Testis (tissue), 3 donors: Measurements from ENCODE around the gene SERPINE2. TPM values are rescaled to one million over a fixed set of nuclear protein-coding genes. Genes with fewer than 3 reads are reported as not detected.
"Not testable (repeated sequence)": the region's sequence is repeated elsewhere in the genome, so short reads cannot be mapped to it uniquely, and the experiment has no call there.

ENCODE experiments used
- DNase-seq: peaks from one replicate; pipeline ENCODE4 v3.0.0-alpha.2; 2019
- H3K27ac ChIP-seq, 2 donors: fragments of 200-600 bp; sonication (generic); one replicate each; pipeline ENCODE4 v1.5.1; 2019
- H3K27me3 ChIP-seq: fragments of 200-600 bp; sonication (generic); one replicate; pipeline ENCODE4 v1.5.1; 2019
- H3K36me3 ChIP-seq: fragments of 200-600 bp; sonication (generic); one replicate; pipeline ENCODE4 v1.5.1; 2017; ENCODE audit warnings: low read depth; ENCODE audit errors: missing control alignments
- H3K4me1 ChIP-seq: fragments of 200-600 bp; sonication (generic); one replicate; pipeline ENCODE4 v1.5.1; 2019
- H3K4me3 ChIP-seq, 2 donors: fragments of 200-600 bp; sonication (generic); one replicate each; pipeline ENCODE4 v1.5.1; 2017 to 2019
- H3K9me3 ChIP-seq: fragments of 200-600 bp; sonication (generic); one replicate; pipeline ENCODE4 v1.5.1; 2017
- CTCF ChIP-seq, 3 experiments: fragments of 450-650 bp in 2 of 3; fragments of 200-600 bp in 1 of 3; sonication (generic) in 1 of 3; IDR thresholded peaks; one replicate each; pipeline ENCODE4 v1.5.1; 2016 to 2019; ENCODE audit warnings: antibody characterized with exemption in 3 of 3, mild to moderate bottlenecking in 2 of 3, moderate library complexity in 1 of 3
- POLR2A ChIP-seq: fragments of 450-650 bp; IDR thresholded peaks from one replicate; pipeline ENCODE4 v1.6.1; 2017; ENCODE audit warnings: antibody characterized with exemption, mild to moderate bottlenecking, moderate library complexity
- WGBS, 2 donors: methylation state at CpG; one replicate each; pipeline ENCODE4 v1.1.5; 2018; 5-methylcytosine and 5-hydroxymethylcytosine counted together
- intact Hi-C: fragments of 100-400 bp; cut with DNase I; formaldehyde crosslinking; loops from one replicate; pipeline ENCODE4 v1.15.1; 2023; ENCODE audit warnings: low total_unique reads
- polyA plus RNA-seq: library from polyadenylated mRNA; stranded (reverse); fragments of 350-450 nt; fragmentation: Illumina TruSeq; extraction: RNeasy Lipid Tissue Mini Kit (QIAGEN cat#74804); gene quantifications from one replicate; pipeline ENCODE4 v1.2.3, GENCODE V29; 2014; ENCODE audit warnings: low read depth, low replicate concordance; ENCODE audit not compliant: insufficient read depth
- total RNA-seq, 2 donors: library from RNA; depleted of rRNA; stranded (reverse); fragments of >200 nt; gene quantifications; one replicate each; pipeline ENCODE4 v1.2.3, GENCODE V29; 2016

Gene SERPINE2
- total and polyA plus RNA-seq, 3 donors from 2014 or later, result 145 to 220 (median 145) TPM

GRCh38 chr2:223943135-223943534 is 96.0 kb downstream of the SERPINE2 start:
- no peak overlapping the region for H3K4me3 ChIP-seq
- TF ChIP-seq POLR2A (no peak), CTCF (IDR thresholded peaks at IDR 0.05) (no peak)
- no peak for DNase-seq
- peak overlapping the region; percentile 30 to 63 for H3K27ac ChIP-seq
- H3K9me3 ChIP-seq, result no peaks in the 10 kb centered on the region
- WGBS, 2 donors, result 52 to 62% methylated on average over 1 of the region's 1 CpG
- H3K27me3 ChIP-seq, result no peaks in the 10 kb centered on the region
- H3K36me3 ChIP-seq, result no peaks in the 10 kb centered on the region
- H3K4me1 ChIP-seq, result peaks cover 26% of the 10 kb centered on the region
- intact Hi-C loops, result no loop called here

GRCh38 chr2:223941579-223942277 is 97.4 kb downstream of the SERPINE2 start:
- WGBS, 2 donors, result 52 to 66% methylated on average over 12 of the region's 12 CpGs
- DNase-seq, result no peak
- H3K27me3 ChIP-seq, result no peaks in the 10 kb centered on the region
- H3K4me3 ChIP-seq, result no peak overlapping the region
- TF ChIP-seq POLR2A (no peak), CTCF (IDR thresholded peaks at IDR 0.05) (no peak)
- intact Hi-C loops, result no loop called here
- H3K9me3 ChIP-seq, result no peaks in the 10 kb centered on the region
- H3K36me3 ChIP-seq, result no peaks in the 10 kb centered on the region
- H3K4me1 ChIP-seq, result peaks cover 26% of the 10 kb centered on the region
- H3K27ac ChIP-seq, result no peak overlapping the region

GRCh38 chr2:223939438-223939837 is 99.6 kb downstream of the SERPINE2 start:
- H3K27me3 ChIP-seq, H3K9me3 ChIP-seq, H3K27ac ChIP-seq, DNase-seq, intact Hi-C loops, H3K4me3 ChIP-seq, H3K36me3 ChIP-seq: not testable (repeated sequence)
- peaks cover 20% of the 10 kb centered on the region for H3K4me1 ChIP-seq
- 43 to 69% methylated on average over 2 of the region's 2 CpGs for WGBS, 2 donors

- peaks cover 13% of the 10 kb centered on the region for H3K4me1 ChIP-seq
- no peak overlapping the region for H3K27ac ChIP-seq
- TF ChIP-seq POLR2A (no peak), CTCF (IDR thresholded peaks at IDR 0.05) (no peak)
These were observed 101.6 kb downstream of the SERPINE2 start for GRCh38 chr2:223937535-223937934.

GRCh38 chr2:223936862-223937326 is 102.2 kb downstream of the SERPINE2 start:
- Histone ChIP-seq H3K4me3 (no peak overlapping the region), H3K4me1 (peaks cover 10% of the 10 kb centered on the region), H3K36me3 (no peaks in the 10 kb centered on the region), H3K27ac (no peak overlapping the region), H3K9me3 (no peaks in the 10 kb centered on the region), H3K27me3 (no peaks in the 10 kb centered on the region)
- intact Hi-C loops, result no loop called here
- TF ChIP-seq CTCF (IDR thresholded peaks at IDR 0.05), result no peak
- TF ChIP-seq POLR2A, result no peak
- no peak for DNase-seq
- 68 to 73% methylated on average over 5 of the region's 5 CpGs for WGBS, 2 donors

More at GRCh38 chr2:223937535-223937934, 101.6 kb downstream of the SERPINE2 start:
- H3K36me3 ChIP-seq, result no peaks in the 10 kb centered on the region
- no peaks in the 10 kb centered on the region for H3K27me3 ChIP-seq
- no peak overlapping the region for H3K4me3 ChIP-seq
- intact Hi-C loops, result no loop called here
- H3K9me3 ChIP-seq, result no peaks in the 10 kb centered on the region
- 0% methylated on average over 1 of the region's 1 CpG for WGBS, 2 donors
- no peak for DNase-seq
